ENCODE data around the gene TET3.

The TET3 gene

DNA sequence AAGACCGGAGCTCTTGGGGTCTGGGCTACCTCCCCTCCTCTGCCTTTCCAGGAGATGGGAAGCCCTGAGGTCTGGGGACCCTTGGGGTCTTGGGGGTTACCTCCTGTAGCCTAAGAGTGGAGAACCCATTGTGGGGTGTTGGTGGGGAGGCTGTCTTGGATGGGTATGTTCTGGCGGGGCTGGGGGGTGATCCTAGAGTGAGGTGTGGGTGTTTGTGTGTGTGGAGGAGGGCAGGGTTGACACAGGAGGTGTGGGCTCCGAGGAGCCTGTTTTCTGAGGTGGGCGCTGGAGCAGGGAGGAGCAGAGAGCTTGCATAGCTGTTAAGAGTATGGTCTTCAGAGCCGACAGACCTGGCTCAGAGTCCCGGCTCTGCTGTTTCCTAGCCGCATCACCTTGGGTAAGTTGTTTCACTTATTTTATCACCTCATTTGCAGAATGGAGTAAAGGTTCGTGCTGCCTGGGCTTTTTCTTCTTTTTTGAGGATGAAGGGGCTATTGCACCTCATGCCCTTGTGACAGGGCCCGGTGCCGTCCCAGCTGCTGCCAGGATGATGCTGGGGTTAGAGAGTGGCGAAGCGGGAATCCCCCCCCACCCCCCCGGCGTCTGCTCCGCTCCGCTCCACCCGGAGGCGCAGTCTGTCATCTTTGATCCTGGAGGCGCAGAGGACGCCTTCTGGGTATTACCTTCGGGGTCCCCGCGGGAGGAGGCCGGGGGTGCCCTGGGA lies 17.2 kb downstream of the TET3 start:
- Histone ChIP-seq H3K4me3 (ENCODE audit: severe bottlenecking) (peak overlapping the region; percentile 40), H3K9me3 (ENCODE audit: severe bottlenecking) (no peaks in the 10 kb centered on the region), H3K36me3 (ENCODE audit: low read depth) (no peaks in the 10 kb centered on the region), H3K27ac (ENCODE audit: poor library complexity, severe bottlenecking) (no peak overlapping the region), H3K27me3 (ENCODE audit: insufficient read depth, poor library complexity, severe bottlenecking) (no peaks in the 10 kb centered on the region), H3K4me1 (ENCODE audit: insufficient read depth, poor library complexity, severe bottlenecking) (peaks cover 19% of the 10 kb centered on the region)
- peak; percentile 30 for DNase-seq (ENCODE audit: low spot score)
- no peak; the same call in 2 of the 3 replicates for ATAC-seq (ENCODE audit: low read depth)
- TF ChIP-seq, protein P1, sequence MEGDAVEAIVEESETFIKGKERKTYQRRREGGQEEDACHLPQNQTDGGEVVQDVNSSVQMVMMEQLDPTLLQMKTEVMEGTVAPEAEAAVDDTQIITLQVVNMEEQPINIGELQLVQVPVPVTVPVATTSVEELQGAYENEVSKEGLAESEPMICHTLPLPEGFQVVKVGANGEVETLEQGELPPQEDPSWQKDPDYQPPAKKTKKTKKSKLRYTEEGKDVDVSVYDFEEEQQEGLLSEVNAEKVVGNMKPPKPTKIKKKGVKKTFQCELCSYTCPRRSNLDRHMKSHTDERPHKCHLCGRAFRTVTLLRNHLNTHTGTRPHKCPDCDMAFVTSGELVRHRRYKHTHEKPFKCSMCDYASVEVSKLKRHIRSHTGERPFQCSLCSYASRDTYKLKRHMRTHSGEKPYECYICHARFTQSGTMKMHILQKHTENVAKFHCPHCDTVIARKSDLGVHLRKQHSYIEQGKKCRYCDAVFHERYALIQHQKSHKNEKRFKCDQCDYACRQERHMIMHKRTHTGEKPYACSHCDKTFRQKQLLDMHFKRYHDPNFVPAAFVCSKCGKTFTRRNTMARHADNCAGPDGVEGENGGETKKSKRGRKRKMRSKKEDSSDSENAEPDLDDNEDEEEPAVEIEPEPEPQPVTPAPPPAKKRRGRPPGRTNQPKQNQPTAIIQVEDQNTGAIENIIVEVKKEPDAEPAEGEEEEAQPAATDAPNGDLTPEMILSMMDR (IDR thresholded peaks at IDR 0.05; ENCODE audit: poor library complexity, severe bottlenecking): no peak

DNA sequence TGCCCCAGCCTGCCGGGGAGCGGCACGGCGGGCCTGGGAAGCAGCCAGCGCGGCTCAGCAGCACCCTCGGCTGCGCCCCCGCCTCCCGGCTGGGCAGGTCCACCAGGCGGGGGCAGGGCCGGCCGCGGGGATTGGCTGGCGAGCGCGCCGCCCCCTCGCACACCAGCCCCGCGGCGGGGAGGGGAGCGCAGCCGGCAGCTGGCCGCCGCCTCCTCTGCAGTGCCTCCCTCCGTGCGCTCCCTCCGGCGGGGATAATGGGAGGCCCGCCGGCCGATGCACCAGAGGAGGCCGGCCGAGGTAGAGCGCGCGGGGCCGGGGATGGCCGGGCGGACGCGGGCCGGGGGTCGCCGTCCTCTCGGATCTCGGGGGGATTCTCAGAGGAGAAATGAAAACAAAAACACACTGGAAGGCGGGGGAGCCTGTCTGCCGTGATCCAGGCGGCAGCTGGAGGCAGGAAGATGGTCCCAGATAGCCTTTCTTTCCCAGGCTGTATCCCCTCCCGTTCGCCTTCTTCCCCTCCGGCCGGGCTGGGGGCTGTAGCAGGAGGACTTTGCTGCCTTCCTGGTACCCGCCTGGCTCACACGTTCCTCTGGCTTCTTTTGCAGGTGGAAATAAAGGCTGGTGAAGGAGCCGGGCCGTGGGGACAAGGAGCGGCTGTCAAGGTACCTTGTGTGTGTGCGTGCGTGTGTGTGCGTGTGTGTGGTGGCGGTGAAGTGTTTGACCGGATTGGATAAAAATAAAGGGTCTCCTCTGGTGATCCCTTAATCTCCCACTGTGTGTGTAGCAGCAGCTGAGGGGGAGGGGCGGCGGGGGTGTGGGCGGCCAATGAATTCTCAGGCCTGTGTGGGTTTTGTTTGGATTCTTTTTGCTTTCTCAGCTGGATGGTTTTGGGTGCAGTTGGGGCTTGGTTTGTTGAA lies 18.1 kb downstream of the TET3 start:
- no peaks in the 10 kb centered on the region for H3K9me3 ChIP-seq (ENCODE audit: severe bottlenecking)
- H3K27me3 ChIP-seq (ENCODE audit: insufficient read depth, poor library complexity, severe bottlenecking): no peaks in the 10 kb centered on the region
- no peaks in the 10 kb centered on the region for H3K36me3 ChIP-seq (ENCODE audit: low read depth)
- H3K27ac ChIP-seq (ENCODE audit: poor library complexity, severe bottlenecking): no peak overlapping the region
- TF ChIP-seq, protein P1 (IDR thresholded peaks at IDR 0.05; ENCODE audit: poor library complexity, severe bottlenecking): peak; percentile 23
- no peak for DNase-seq (ENCODE audit: low spot score)
- peaks cover 20% of the 10 kb centered on the region for H3K4me1 ChIP-seq (ENCODE audit: insufficient read depth, poor library complexity, severe bottlenecking)
- peak; percentile 88 for ATAC-seq (ENCODE audit: low read depth)
- peak overlapping the region; percentile 40 for H3K4me3 ChIP-seq (ENCODE audit: severe bottlenecking)

DNA sequence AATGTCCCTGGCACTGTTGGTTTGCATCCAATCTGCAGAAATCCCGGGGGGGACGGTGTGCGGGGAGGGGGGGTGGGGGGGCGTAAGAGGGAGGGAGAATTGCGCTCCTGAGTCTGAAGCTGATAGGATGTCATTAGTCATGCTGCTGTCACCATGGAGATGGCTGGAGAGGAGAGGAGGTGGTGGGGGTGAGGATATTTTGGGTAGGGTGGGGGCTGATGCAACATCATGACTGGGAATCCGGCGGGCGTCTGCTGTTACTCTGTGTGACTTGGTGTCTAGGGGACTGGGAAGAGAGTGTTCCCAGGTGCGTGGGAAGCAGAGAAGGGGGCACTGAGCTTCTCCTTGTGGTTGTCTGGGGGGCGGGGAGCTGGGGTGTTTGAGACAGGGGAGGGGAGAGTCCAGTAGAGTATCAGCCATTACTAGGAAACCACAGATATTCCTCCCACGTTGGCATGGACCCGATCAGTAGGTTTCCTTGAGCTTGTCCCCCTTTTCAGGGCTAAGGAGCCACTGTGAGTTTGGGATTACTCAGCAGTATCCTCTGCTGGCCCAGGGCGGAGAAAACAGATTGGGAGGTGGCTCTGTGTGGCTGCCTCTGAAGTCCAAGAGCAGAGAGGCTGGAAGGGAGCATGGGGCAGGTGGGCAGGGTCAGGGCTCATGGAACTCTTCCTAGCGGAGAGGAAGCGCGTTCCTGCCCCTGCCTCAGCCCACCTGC lies 18.9 kb downstream of the TET3 start:
- Histone ChIP-seq H3K36me3 (ENCODE audit: low read depth) (no peaks in the 10 kb centered on the region), H3K4me3 (ENCODE audit: severe bottlenecking) (no peak overlapping the region), H3K27ac (ENCODE audit: poor library complexity, severe bottlenecking) (no peak overlapping the region), H3K4me1 (ENCODE audit: insufficient read depth, poor library complexity, severe bottlenecking) (peaks cover 29% of the 10 kb centered on the region), H3K9me3 (ENCODE audit: severe bottlenecking) (no peaks in the 10 kb centered on the region), H3K27me3 (ENCODE audit: insufficient read depth, poor library complexity, severe bottlenecking) (no peaks in the 10 kb centered on the region)
- no peak for DNase-seq (ENCODE audit: low spot score)
- no peak for ATAC-seq (ENCODE audit: low read depth)
- TF ChIP-seq, protein P1 (IDR thresholded peaks at IDR 0.05; ENCODE audit: poor library complexity, severe bottlenecking): no peak

DNA sequence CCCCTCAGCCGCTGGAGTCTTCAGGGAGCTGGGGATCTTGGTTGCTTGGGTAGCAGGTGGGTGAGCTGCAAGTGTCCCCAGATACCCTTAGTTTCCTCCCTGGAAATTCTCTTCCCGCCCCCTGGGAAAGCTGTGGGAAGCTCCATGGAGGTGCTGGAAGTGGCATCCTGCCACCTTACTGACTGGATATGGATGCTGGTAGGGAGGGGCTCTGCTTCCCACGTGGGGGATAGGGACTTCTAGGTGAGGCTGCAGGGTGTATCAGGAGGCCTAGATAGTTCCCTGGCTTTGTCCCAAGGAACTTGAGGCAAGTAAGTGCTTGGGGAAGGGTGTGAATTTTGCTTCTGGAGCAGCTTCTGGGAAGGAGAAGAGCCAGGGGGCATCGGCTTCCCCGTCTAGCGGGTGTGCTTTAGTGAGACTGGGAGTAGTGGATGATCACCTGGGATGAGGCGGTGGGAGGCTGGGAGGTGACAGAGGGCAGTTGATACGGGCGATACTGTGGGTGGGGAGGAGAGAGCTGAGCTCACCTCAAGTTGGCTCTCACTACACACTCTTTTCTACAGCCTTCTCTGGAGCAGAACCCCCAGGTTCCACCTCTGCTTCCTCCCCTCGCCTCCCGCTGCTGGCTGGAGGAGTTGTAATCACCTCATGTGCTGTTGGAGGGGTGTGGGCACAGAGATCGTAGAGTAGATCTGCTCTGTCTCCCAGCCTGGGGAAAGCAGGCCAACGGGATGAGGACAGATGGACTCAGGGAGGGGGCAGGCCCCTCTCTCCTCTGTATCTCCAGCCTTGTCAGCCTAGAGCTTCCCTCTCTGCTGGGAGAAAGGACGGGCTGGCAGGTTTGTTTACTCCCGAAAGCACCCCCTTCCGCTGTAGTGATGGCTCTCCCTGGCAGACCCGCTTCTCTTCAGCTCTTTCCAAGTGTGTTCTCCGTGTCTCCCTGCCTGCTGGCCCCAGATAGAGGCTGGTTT lies 19.8 kb downstream of the TET3 start:
- no peak overlapping the region for H3K4me3 ChIP-seq (ENCODE audit: severe bottlenecking)
- no peaks in the 10 kb centered on the region for H3K36me3 ChIP-seq (ENCODE audit: low read depth)
- H3K27ac ChIP-seq (ENCODE audit: poor library complexity, severe bottlenecking): no peak overlapping the region
- DNase-seq (ENCODE audit: low spot score): no peak
- TF ChIP-seq, protein P1 (IDR thresholded peaks at IDR 0.05; ENCODE audit: poor library complexity, severe bottlenecking): no peak
- H3K27me3 ChIP-seq (ENCODE audit: insufficient read depth, poor library complexity, severe bottlenecking): no peaks in the 10 kb centered on the region
- H3K9me3 ChIP-seq (ENCODE audit: severe bottlenecking): no peaks in the 10 kb centered on the region
- ATAC-seq (ENCODE audit: low read depth): no peak
- peaks cover 37% of the 10 kb centered on the region for H3K4me1 ChIP-seq (ENCODE audit: insufficient read depth, poor library complexity, severe bottlenecking)

Measured in RWPE2 (cell line).